Calu3 (cell line): ENCODE measurements around the gene NRF1. TPM values are rescaled to one million over a fixed set of nuclear protein-coding genes. Genes with fewer than 3 reads are reported as not detected.

Experiments used
- BruUV-seq: library from RNA; stranded (reverse); fragments of 400-500 nt; replicated peaks from 2 replicates; lab custom pipeline; 2021; lab: Mats Ljungman, UMichigan
- CTCF ChIA-PET: fragments of 300-600 bp; sonication (Branson Sonifier 250); formaldehyde crosslinking; loops from one replicate; lab custom pipeline; 2022; ENCODE audit warnings: antibody characterized with exemption; lab: Charles Lee
- DNase-seq: peaks from one replicate; pipeline ENCODE4 v3.0.0; 2022
- H3K27ac Mint-ChIP-seq: one replicate; pipeline ENCODE4 v1.8.0; 2022; ENCODE audit warnings: mixed read lengths; ENCODE audit not compliant: unreplicated experiment
- H3K27me3 Mint-ChIP-seq: one replicate; pipeline ENCODE4 v1.8.0; 2022; ENCODE audit warnings: mixed read lengths; ENCODE audit not compliant: unreplicated experiment
- H3K36me3 Mint-ChIP-seq: one replicate; pipeline ENCODE4 v1.8.0; 2022; ENCODE audit warnings: mild to moderate bottlenecking, moderate library complexity, mixed read lengths; ENCODE audit not compliant: insufficient read depth, unreplicated experiment
- H3K4me1 Mint-ChIP-seq: one replicate; pipeline ENCODE4 v1.8.0; 2022; ENCODE audit warnings: mild to moderate bottlenecking, low read depth, mixed read lengths; ENCODE audit not compliant: unreplicated experiment
- H3K4me3 Mint-ChIP-seq: one replicate; pipeline ENCODE4 v1.8.0; 2022; ENCODE audit warnings: mild to moderate bottlenecking, low read depth, moderate library complexity, mixed read lengths; ENCODE audit not compliant: unreplicated experiment
- H3K9me3 Mint-ChIP-seq: one replicate; pipeline ENCODE4 v1.8.0; 2022; ENCODE audit warnings: low read depth, mixed read lengths; ENCODE audit not compliant: unreplicated experiment
- CTCF ChIP-seq: fragments of 200-600 bp; IDR thresholded peaks from one replicate; pipeline ENCODE4 v1.8.0; 2022; ENCODE audit warnings: antibody characterized with exemption; ENCODE audit not compliant: unreplicated experiment
- intact Hi-C: fragments of 100-400 bp; cut with micrococcal nuclease; formaldehyde crosslinking; loops from one replicate; pipeline ENCODE4 v1.10.0; 2022; ENCODE audit not compliant: unreplicated experiment
- total RNA-seq: library from RNA; stranded (reverse); gene quantifications from 2 replicates; pipeline ENCODE4 v1.2.3, GENCODE V29; 2022

Gene NRF1
- total RNA-seq, 1 experiment from 2014 or later, result 22.1 TPM

- no peak for DNase-seq
- Mint-ChIP-seq H3K4me1 (peaks cover 12% of the 10 kb centered on the region), H3K4me3 (no peak overlapping the region), H3K27me3 (peaks cover 18% of the 10 kb centered on the region), H3K27ac (no peak overlapping the region), H3K36me3 (peaks cover 36% of the 10 kb centered on the region), H3K9me3 (no peaks in the 10 kb centered on the region)
- CTCF ChIA-PET, result no interaction called here
- no TSS peak for BruUV-seq
- no peak for TF ChIP-seq CTCF
- intact Hi-C loops, result no loop called here
These were observed 165.8 kb downstream of the NRF1 start for GRCh38 chr7:129777195-129777844.

- CTCF ChIA-PET, result no interaction called here
- no peaks in the 10 kb centered on the region for H3K9me3 Mint-ChIP-seq
- intact Hi-C loops, result no loop called here
- peaks cover 36% of the 10 kb centered on the region for H3K36me3 Mint-ChIP-seq
- H3K27ac Mint-ChIP-seq, result no peak overlapping the region
- peak overlapping the region; percentile 82 for H3K4me3 Mint-ChIP-seq
- H3K4me1 Mint-ChIP-seq, result peaks cover 17% of the 10 kb centered on the region
- DNase-seq, result no peak
- H3K27me3 Mint-ChIP-seq, result peaks cover 27% of the 10 kb centered on the region
- no peak for TF ChIP-seq CTCF
- BruUV-seq, result TSS peak; percentile 38
These were observed 166.7 kb downstream of the NRF1 start for GRCh38 chr7:129777993-129778769.

GRCh38 chr7:129778770-129779601, 167.5 kb downstream of the NRF1 start:
- DNase-seq, result peak; percentile 34
- CTCF ChIA-PET, result interaction anchor here (0.6 kb wide), 1 partner anchor 170 kb away, joined by 9 read pairs; no protein-coding TSS in a partner anchor

More at GRCh38 chr7:129778770-129779601, 167.5 kb downstream of the NRF1 start:
- H3K4me1 Mint-ChIP-seq, result peaks cover 17% of the 10 kb centered on the region
- TF ChIP-seq CTCF, result no peak
- intact Hi-C loops, result no loop called here
- no peaks in the 10 kb centered on the region for H3K9me3 Mint-ChIP-seq
- H3K27ac Mint-ChIP-seq, result no peak overlapping the region
- H3K27me3 Mint-ChIP-seq, result peaks cover 35% of the 10 kb centered on the region
- no TSS peak for BruUV-seq
- peaks cover 36% of the 10 kb centered on the region for H3K36me3 Mint-ChIP-seq
- H3K4me3 Mint-ChIP-seq, result peak overlapping the region; percentile 82
